ENCODE measurements around the gene DHX58.

DNA sequence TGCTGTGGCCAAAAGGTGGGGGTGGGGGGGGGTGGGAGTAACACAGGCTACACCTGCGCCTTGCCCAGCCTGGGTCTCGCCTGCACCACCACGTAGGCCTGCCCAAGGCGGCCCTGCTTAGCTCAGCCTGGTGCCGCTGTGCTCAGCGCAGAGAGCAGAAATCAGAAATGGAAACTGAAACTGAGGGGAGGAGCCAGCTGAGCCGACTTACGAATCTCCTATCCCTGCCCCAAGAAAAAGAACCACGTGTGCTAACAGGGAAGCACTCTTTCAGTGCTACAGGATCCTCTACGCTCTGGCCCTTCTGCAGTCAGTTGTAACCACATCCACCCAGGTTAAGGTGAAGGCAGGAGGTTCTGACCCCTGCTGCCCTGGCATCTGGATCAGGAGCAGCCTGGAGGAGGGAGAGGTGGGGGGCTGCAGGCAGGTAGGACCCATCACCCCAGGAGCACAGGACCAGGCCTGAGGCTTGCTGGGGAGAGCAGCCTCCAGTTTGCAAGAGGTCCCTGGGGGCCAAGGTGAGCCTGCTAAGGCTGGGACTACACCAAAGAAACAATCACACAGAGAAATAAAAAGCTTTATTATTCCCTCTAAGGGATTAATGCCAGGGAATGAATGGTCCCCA lies at the start of gene DHX58:
- TF ChIP-seq REST (IDR thresholded peaks at IDR 0.05; ENCODE audit: insufficient read depth in 1 of 2, low read depth in 2 of 2, low read length in 2 of 2) (no peak), POLR2AphosphoS5 (IDR thresholded peaks at IDR 0.05; ENCODE audit: low read depth, low read length) (peak; percentile 47; the same call in 1 of the 2 replicates), SIN3A (IDR thresholded peaks at IDR 0.05; ENCODE audit: borderline replicate concordance, insufficient read depth, low read length) (peak; percentile 31; the same call in 1 of the 2 replicates)

Measured in PFSK-1 (cell line).